ENCODE measurements around the gene ENTR1. TPM values are rescaled to one million over a fixed set of nuclear protein-coding genes. Genes with fewer than 3 reads are reported as not detected.
"Not testable (repeated sequence)": the region's sequence is repeated elsewhere in the genome, so short reads cannot be mapped to it uniquely, and the experiment has no call there.

Gene ENTR1
- total RNA-seq, 2 experiments from 2014 or later: 49.2 to 54.9 TPM

DNA sequence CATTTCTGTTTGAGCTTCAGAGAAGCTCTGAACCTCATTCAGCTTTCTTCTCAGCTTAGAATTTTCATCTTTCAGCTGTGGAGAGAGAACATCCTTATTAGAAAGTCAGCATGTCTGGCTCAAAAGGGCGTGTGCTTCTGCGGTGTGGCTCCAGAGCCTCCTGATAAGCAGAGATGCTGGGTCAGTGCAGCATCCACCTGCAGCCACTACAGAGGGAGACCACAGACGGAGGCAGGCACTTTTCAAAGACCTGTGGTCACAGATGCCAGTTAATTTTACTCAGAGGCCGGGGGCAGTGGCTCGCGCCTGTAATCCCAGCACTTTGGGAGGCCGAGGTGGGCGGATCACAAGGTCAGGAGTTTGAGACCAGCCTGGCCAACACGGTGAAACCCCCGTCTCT lies 4.5 kb downstream of the ENTR1 start:
- CTCF ChIA-PET, H3K4me3 Mint-ChIP-seq: not testable (repeated sequence)

DNA sequence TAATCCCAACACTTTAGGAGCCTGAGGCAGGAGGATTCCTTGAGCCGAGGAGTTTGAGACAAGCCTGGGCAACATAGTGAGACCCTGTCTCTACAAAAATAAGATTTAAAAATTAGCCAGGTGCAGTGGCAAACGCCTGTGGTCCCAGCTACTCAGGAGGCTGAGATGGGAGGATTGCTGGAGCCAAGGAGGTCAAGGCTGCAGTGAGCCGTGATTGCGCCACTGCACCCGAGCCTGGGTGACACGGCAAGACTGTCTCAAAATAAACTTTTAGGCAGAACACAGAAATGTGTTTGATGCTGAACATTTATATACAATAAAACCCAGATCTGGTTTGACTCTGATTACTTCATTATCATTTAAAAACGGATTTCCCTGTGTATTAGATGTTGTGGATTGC lies 4.9 kb downstream of the ENTR1 start:
- Mint-ChIP-seq H3K36me3 (ENCODE audit: low read depth) (peaks cover 61% of the 10 kb centered on the region), H3K27ac (peak overlapping the region; percentile 93), H3K4me1 (peaks cover 78% of the 10 kb centered on the region), H3K27me3 (no peaks in the 10 kb centered on the region), H3K9me3 (no peaks in the 10 kb centered on the region), H3K4me3 (no peak overlapping the region)
- ChIA-PET CTCF (no interaction called here), POLR2A (interaction anchor here (1.8 to 2.0 kb wide), 2 partner anchors 21 to 42 kb away, joined by 5 to 7 read pairs; partner anchors contain the start of gene DNLZ)
- no peak for DNase-seq

More for the DNA sequence above, 4.5 kb downstream of the ENTR1 start:
- Mint-ChIP-seq H3K4me1 (peaks cover 74% of the 10 kb centered on the region), H3K36me3 (ENCODE audit: low read depth) (peaks cover 61% of the 10 kb centered on the region), H3K27ac (peak overlapping the region; percentile 93)
- POLR2A ChIA-PET: interaction anchor here (1.8 to 2.0 kb wide), 2 partner anchors 21 to 43 kb away, joined by 5 to 7 read pairs; partner anchors contain the start of gene DNLZ
- not testable (repeated sequence) for H3K9me3 Mint-ChIP-seq, DNase-seq, H3K27me3 Mint-ChIP-seq

DNA sequence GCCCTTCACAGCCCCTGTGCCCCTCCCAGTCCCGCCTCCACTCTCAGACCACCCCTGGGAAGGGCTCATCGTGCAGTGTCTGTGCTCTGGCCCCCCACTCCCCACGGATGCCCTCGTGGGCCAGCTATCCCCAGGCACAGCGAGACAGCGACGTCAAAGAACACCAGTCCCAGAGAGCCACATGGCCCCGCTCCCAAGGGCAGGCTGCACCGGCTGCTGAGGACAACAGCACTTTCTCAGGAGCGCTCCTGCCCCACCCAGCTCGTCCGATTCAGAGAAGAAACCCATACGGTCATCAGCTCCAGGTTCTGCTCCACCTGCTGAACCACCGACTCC lies 5.6 kb downstream of the ENTR1 start:
- DNase-seq: no peak
- Mint-ChIP-seq H3K36me3 (ENCODE audit: low read depth) (peaks cover 59% of the 10 kb centered on the region), H3K4me1 (peaks cover 78% of the 10 kb centered on the region), H3K9me3 (no peaks in the 10 kb centered on the region), H3K27me3 (no peaks in the 10 kb centered on the region), H3K27ac (peak overlapping the region; percentile 93), H3K4me3 (peak overlapping the region; percentile 66)
- ChIA-PET CTCF (interaction anchor here (0.6 kb wide), 1 partner anchor 19 kb away, joined by 3 read pairs; no protein-coding TSS in a partner anchor), POLR2A (interaction anchor here (0.9 to 2.0 kb wide), 5 partner anchors 9 to 134 kb away, joined by 3 to 7 read pairs (median 3); partner anchors contain the start of gene DNLZ)

DNA sequence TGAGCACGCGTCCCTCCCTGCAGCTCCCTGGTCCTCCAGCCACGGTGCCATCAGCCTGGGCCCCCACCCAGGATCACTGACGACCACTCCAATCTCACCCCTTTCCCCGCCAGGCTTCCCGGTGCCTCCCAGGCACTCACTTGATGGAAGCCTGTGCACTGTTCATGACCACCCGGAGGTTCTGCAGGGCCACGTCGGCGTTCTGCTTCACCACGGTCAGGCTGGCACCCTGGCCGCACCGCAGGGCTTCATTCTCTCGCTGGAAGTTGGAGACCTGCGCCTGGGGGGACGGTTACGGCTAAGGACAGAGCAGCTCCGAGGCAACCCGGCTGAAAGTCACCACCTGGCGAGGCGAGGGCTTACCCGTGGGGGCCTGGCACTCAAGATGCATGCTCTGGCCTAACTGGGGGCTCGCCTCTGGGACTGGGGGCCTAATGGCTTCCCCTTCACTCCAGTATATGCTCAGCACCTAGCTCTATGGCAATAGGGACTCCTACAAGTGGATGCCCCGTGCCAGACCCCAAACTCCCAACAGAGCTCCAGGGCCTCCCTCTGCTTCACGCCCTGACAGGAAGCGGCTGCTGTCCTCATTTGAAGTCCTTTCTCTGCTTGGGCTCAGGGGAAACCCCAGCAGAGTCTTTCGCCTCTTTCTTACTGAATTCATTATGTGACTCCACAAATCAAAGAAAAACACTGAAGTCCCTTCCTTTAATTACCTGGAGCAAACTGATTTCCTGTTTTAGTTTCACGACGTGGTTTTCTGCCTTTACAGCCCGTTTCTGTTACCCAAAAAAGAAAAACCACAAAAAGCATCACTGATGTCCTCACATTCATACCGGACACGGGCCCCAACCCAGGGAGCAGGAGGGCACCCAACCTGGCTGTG lies 6.3 kb downstream of the ENTR1 start:
- peak overlapping the region; percentile 66 for H3K4me3 Mint-ChIP-seq
- H3K27ac Mint-ChIP-seq: peak overlapping the region; percentile 93
- no peaks in the 10 kb centered on the region for H3K27me3 Mint-ChIP-seq
- H3K4me1 Mint-ChIP-seq: peaks cover 74% of the 10 kb centered on the region
- DNase-seq: peak; percentile 57
- peaks cover 56% of the 10 kb centered on the region for H3K36me3 Mint-ChIP-seq (ENCODE audit: low read depth)
- no peaks in the 10 kb centered on the region for H3K9me3 Mint-ChIP-seq
- ChIA-PET CTCF (interaction anchor here (0.6 to 3.9 kb wide), 3 partner anchors 18 to 135 kb away, joined by 3 to 31 read pairs (median 3); partner anchors contain the start of gene DNLZ), POLR2A (interaction anchor here (0.7 to 3.6 kb wide), 9 partner anchors 8 to 836 kb away, joined by 3 to 23 read pairs (median 4); partner anchors contain the start of gene DNLZ)

DNA sequence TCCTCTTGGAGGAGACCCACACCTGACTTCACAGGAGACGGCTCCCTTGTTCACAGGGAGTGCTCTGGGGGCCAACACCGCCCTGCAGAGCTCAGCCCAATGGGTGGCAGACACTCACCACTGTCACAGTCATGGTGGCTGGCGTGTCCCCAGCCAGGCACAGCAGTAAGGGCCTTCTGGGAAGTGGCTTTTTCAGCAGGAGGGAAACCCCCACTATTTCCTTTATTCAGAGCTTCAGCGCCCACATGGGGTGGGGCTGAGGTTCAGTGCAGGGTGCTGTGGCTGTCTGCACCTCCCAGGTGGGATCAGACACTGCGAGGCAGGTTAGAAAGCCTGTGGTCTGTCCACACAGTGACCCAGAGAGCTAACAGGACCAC lies 6.9 kb downstream of the ENTR1 start:
- DNase-seq: peak; percentile 85
- POLR2A ChIA-PET: interaction anchor here (0.7 to 3.6 kb wide), 8 partner anchors 19 to 837 kb away, joined by 3 to 23 read pairs (median 4); partner anchors contain the start of gene DNLZ
- H3K36me3 Mint-ChIP-seq (ENCODE audit: low read depth): peaks cover 55% of the 10 kb centered on the region

DNA sequence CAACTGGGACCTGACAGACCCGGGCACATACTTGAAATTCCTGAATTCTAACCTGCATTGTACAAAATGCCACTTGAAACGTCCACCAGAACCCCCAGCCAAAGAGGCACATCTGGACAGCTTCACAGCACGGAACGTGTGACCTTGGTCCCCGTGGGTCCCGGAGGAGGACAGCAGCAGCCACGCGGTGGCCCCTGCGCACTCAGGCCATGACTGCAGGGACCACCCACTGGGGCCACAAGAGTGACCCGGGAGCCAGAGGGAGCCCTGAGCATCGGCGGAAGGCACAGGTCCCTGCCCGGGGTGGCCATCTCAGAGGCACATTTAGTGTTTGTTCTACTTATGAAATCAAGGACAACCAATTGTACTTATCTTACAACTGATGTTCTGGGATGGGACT lies 8.3 kb downstream of the ENTR1 start:
- no peak for DNase-seq
- no peaks in the 10 kb centered on the region for H3K9me3 Mint-ChIP-seq
- peaks cover 47% of the 10 kb centered on the region for H3K36me3 Mint-ChIP-seq (ENCODE audit: low read depth)
- no peak overlapping the region for H3K4me3 Mint-ChIP-seq
- CTCF ChIA-PET: interaction anchor here (1.8 to 3.9 kb wide), 4 partner anchors 9 to 39 kb away, joined by 6 to 31 read pairs (median 14); partner anchors contain the start of genes DNLZ, ENTR1 and PMPCA
- POLR2A ChIA-PET: interaction anchor here (3.3 to 3.6 kb wide), 2 partner anchors 8 to 39 kb away, joined by 23 to 27 read pairs; partner anchors contain the start of genes DNLZ, ENTR1 and PMPCA
- H3K4me1 Mint-ChIP-seq: peaks cover 72% of the 10 kb centered on the region
- H3K27ac Mint-ChIP-seq: peak overlapping the region; percentile 73
- H3K27me3 Mint-ChIP-seq: no peaks in the 10 kb centered on the region

More for the DNA sequence above, 6.9 kb downstream of the ENTR1 start:
- Mint-ChIP-seq H3K4me3 (peak overlapping the region; percentile 66), H3K27ac (peak overlapping the region; percentile 93), H3K9me3 (no peaks in the 10 kb centered on the region), H3K27me3 (no peaks in the 10 kb centered on the region), H3K4me1 (peaks cover 74% of the 10 kb centered on the region)
- CTCF ChIA-PET: interaction anchor here (1.0 to 3.9 kb wide), 2 partner anchors 40 to 136 kb away, joined by 3 to 31 read pairs; partner anchors contain the start of gene DNLZ

DNA sequence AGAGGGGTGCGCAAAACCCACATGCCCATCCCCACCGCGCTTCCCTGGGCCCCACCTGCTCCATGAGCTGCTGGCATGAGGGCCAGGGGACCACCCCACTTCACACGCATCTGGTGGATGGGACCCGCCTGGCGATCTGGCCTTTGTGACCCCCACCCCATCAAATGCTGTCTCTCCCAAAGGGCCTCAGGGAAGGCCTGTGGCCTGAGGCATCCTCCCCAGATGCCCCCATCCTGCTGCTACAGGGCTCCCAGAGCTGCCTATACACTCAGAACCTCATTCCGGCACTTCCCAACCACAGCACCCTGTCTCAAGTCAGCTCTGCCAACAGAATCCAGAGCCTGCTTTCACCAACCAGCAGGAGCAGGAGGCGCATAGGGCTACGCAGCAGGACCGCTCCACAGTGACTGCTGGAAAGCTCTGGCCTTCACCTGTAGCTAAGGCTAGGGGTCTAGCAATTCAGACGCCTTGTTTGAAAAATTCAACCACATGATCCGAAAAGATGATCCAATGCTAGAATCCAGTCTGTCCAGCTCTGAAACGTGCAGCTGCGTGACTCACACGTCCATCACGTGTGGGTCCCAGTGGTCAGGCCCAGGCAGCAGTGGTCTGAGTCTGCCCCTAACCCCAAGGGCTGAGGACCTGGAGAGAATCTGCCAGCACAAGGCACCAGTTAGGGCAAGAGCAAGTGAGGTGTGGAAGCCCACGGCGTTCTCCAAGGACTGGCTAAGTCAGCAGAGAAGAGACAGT lies 9.1 kb downstream of the ENTR1 start:
- peak overlapping the region; percentile 41 for H3K4me3 Mint-ChIP-seq
- H3K4me1 Mint-ChIP-seq: peaks cover 68% of the 10 kb centered on the region
- no peaks in the 10 kb centered on the region for H3K27me3 Mint-ChIP-seq
- ChIA-PET POLR2A (interaction anchor here (0.8 to 3.6 kb wide), 5 partner anchors 9 to 38 kb away, joined by 4 to 27 read pairs (median 6); partner anchors contain the start of genes DNLZ, ENTR1 and PMPCA), CTCF (interaction anchor here (0.6 to 3.9 kb wide), 8 partner anchors 9 to 684 kb away, joined by 3 to 31 read pairs (median 6); partner anchors contain the start of genes DNLZ, ENTR1 and PMPCA)
- peaks cover 50% of the 10 kb centered on the region for H3K36me3 Mint-ChIP-seq (ENCODE audit: low read depth)
- H3K27ac Mint-ChIP-seq: peak overlapping the region; percentile 44
- no peaks in the 10 kb centered on the region for H3K9me3 Mint-ChIP-seq
- no peak for DNase-seq

DNA sequence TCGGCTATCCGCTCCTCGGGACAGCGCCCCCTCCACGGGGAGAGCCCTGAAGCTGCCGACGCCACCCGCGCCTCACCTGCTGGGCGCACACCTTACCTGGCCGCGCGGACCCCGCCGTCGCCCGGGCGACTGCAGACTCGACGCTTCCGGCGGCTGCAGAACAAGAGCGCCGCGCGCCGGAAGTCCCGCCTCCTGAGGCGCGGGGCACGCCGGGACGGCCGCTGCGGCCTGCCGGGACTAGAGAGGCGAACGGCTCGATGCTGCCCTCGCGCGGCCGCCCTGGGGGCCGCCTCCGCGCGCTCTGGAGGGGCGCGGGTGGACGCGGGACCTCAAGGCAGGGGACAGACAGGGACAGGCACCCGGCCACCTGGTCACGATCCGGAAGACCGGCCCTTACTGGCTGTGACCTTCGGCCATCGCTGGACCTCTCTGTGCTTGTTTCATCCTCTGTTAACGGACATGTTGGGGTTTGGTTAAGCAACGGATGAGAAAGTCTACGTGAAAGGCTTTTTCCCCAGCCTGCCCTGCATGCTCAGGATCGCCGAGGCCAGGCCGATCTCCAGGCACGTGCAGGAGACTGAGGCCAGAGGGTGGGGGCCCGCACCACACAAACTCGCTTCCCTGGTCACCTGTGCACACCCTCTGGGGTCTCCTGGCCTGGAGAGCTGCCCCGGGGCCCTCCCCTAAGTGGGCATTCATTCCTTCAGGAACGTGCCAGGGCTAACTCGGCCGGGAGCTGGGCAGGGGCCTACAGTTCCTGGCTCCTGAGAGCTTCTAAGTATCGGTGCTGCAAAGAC lies 10.2 kb downstream of the ENTR1 start, which contains the start of gene SNAPC4:
Gene SNAPC4 (minus strand): TSS at position 133 of the 797 bp plus-strand sequence. CDS start 1,742 bp downstream, outside the sequence.
- peak; percentile 89 for DNase-seq
- H3K4me3 Mint-ChIP-seq: peak within 1 kb of the TSS; percentile 83
- H3K27ac Mint-ChIP-seq: peak within 1 kb of the TSS; percentile 78
- H3K36me3 Mint-ChIP-seq (ENCODE audit: low read depth): peaks cover 47% of the 10 kb centered on the region
- ChIA-PET POLR2A (interaction anchor here (0.8 to 3.6 kb wide), 7 partner anchors 10 to 39 kb away, joined by 3 to 27 read pairs (median 5); partner anchors contain the start of genes DNLZ, ENTR1 and PMPCA), CTCF (interaction anchor here (0.6 to 3.9 kb wide), 9 partner anchors 10 to 685 kb away, joined by 3 to 31 read pairs (median 6); partner anchors contain the start of genes DNLZ, ENTR1 and PMPCA)
- H3K9me3 Mint-ChIP-seq: no peaks in the 10 kb centered on the region
- H3K4me1 Mint-ChIP-seq: peaks cover 61% of the 10 kb centered on the region
- H3K27me3 Mint-ChIP-seq: no peaks in the 10 kb centered on the region

DNA sequence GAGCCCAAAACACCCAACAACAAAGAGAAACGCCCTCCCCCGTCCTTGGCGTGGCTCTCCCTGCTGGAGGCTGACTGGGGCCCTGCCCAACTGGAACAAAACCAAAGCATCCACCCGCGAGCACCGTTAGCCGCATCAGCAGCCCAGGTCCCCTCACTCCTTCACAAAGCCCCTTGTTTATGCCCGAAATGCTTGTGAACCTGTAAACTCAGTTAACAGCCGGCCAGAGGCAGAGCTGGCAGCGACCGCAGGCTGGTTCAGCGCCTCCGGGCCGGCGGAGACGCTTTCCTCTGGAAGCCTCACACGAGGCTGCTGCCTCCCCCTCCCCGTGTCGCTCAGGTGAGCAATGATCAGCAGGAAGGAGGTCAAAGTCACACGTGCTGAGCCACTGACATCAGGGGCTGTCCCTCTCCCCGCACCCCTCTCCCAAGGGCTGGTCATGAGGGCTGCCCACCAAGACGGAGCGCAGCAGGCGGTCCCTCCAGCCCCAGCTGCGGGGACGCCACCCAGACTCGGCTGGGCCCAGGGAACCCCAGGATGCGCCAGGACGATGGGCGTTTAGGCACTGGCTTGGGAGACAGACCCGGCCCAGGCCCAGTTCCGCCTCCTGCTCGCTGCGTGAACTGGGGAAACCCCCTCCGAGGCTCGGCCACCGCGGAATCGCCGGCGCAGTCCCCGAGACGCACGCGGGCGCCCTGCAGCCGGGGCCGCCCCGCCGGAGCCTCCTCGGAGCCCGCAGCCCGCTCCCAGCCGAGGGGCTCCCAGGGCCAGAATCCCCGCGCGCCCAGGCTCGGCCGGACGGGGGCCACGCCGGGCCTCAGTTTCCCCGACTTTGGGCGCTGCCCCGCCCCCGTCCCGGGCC lies 11.0 kb downstream of the ENTR1 start:
- CTCF ChIA-PET: interaction anchor here (1.5 to 2.9 kb wide), 2 partner anchors 10 to 11 kb away, joined by 3 to 22 read pairs; partner anchors contain the start of genes ENTR1 and PMPCA
- peaks cover 44% of the 10 kb centered on the region for H3K36me3 Mint-ChIP-seq (ENCODE audit: low read depth)

DNA sequence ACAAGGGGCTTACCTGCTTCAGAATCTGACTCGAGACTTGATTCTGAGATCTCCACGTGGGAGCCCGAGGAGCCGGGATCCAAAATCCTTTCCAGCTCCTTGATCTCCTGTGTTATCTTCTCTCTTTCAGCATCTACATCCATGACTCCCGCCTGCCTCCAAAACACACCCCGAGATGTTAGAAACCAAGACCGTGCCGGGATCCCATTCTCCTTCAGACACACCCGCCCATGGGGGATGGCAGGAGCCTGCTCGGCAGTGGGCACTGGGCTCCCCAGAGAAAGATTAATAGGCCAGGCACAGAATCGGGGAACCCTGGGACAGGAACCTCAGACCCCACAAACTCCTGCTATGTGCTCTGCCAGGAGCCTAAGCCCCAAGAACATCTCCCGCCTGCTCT lies 12.1 kb downstream of the ENTR1 start:
- Mint-ChIP-seq H3K4me3 (peak overlapping the region; percentile 83), H3K4me1 (peaks cover 41% of the 10 kb centered on the region), H3K27ac (no peak overlapping the region), H3K27me3 (no peaks in the 10 kb centered on the region), H3K36me3 (ENCODE audit: low read depth) (peaks cover 36% of the 10 kb centered on the region), H3K9me3 (no peaks in the 10 kb centered on the region)
- no peak for DNase-seq
- ChIA-PET POLR2A (interaction anchor here (0.9 to 1.2 kb wide), 3 partner anchors 9 to 791 kb away, joined by 3 read pairs; no protein-coding TSS in a partner anchor), CTCF (interaction anchor here (1.5 kb wide), 1 partner anchor 11 kb away, joined by 3 read pairs; no protein-coding TSS in a partner anchor)

More for the DNA sequence above, 11.0 kb downstream of the ENTR1 start:
- POLR2A ChIA-PET: interaction anchor here (0.9 to 3.3 kb wide), 6 partner anchors 10 to 39 kb away, joined by 3 to 27 read pairs (median 4); partner anchors contain the start of genes ENTR1 and PMPCA
- peak overlapping the region; percentile 83 for H3K4me3 Mint-ChIP-seq
- DNase-seq: peak; percentile 42
- H3K4me1 Mint-ChIP-seq: peaks cover 52% of the 10 kb centered on the region
- no peaks in the 10 kb centered on the region for H3K27me3 Mint-ChIP-seq
- peak overlapping the region; percentile 78 for H3K27ac Mint-ChIP-seq
- H3K9me3 Mint-ChIP-seq: no peaks in the 10 kb centered on the region
